HT1080 (cell line): ENCODE measurements around the gene GRK5. TPM values are rescaled to one million over a fixed set of nuclear protein-coding genes. Genes with fewer than 3 reads are reported as not detected.

Source experiments
- DNase-seq: peaks from one replicate; pipeline ENCODE4 v3.0.0-alpha.2; 2015; ENCODE audit warnings: low read depth
- total RNA-seq: library from RNA; depleted of rRNA; stranded (reverse); fragments of >200 nt; shearing (Covaris generic); gene quantifications from 2 replicates; pipeline ENCODE4 v1.2.3, GENCODE V29; 2014

GRK5 gene
- total RNA-seq, 1 experiment from 2014 or later: 11.4 TPM

DNA sequence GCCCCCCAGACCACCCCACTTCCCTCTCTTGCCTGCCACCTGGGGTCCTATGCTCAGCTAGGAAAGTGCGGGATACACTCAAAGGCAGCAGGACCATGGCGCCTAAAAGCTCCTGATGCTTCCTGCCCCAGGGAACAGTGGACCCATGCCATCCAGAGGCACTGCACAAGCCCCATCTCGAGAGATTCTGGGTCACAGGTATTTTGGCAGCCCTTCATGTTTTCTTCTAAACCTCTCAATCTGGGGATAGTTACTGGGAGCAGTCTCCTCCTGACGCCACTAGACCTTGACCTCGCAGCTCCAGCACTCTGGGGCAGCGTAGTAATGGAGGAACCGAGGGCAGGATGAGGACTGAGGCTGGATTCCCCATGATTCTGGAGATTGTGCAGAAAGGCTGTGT, 107.1 kb downstream of the GRK5 start:
- no peak for DNase-seq

DNA sequence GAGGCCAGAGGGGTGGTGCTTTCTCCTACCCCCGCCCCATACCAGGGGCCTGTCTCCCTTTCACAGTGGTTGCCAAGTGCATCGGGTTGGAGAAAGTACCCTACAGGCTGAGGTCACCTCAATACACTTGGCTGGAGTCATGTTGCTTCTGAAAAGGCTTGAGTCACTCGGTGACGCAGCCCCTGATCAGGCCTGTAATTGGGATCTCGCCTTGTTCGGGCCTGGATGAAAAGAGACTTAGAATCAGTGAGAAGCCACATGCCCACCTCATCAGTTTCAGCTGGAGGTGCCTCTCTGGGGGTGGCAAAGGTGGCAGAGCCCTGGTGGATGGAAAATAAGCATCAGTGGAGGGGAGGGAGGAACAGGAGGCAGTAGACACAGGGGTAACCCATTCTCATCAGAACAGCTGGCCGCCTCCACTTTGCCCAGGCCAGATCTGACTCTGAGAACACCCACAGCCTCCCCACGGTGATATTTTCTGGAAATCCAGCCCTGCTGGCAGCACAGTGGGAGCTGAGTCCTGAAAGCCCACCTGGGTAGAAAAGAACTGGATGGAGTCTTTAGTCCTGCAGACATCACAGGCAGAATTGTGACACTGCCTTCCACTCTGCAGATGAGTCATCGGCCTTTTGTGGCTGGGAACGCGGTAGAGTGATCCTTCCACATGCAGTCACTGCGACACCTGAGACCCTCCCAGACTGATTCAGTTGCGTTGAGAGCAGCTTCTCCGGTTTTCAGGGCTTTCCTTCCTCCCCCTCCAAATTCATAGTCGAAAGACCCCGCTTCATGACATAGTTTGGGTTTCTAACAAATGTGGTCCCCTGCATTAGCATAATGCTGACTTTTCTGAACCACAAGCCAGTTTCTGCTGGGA, 108.0 kb downstream of the GRK5 start:
- DNase-seq: peak; percentile 95

- no peak for DNase-seq
Observed at GRCh38 chr10:119316002-119316358, 108.6 kb downstream of the GRK5 start.

- peak; percentile 89 for DNase-seq
Observed at GRCh38 chr10:119316729-119317097, 109.3 kb downstream of the GRK5 start.

DNA sequence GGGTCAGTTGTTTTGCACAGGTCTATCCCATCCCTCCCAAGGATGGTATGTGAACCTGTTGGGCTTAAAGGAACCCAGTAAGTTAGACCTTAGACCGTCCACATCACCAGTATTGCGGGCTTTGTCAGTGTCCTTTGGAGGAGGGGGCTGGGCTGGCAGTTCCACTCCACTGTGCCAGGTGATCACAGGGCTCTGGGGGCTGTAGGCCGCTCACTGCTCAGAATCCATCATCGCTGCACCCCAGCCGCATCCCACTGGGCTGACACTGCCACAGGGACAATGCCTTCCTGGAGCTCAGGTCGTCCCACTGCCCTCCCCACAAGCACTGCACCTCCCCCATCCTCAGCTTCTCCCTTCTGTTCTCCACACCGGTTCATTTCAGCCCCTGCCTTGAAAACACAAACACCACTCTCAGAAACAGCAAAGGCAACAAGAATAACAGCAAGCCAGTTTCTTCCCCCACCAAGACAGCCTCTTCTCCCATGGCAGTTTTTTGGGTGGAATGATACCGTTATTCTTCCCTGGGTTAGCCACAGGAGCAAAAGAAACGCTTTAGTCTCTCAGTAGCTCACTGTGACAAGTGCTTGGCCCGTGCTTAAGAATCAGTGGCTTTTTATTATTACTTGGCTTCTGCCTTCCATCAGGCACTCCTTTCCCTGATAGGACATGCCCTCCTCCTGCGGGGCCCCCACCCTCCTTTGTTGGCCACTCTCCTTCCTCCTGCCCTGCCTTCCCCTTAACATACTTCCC, 111.2 kb downstream of the GRK5 start:
- DNase-seq: no peak

GRCh38 chr10:119319161-119319919, 112.0 kb downstream of the GRK5 start:
- DNase-seq: no peak

GRCh38 chr10:119319920-119320258, 112.5 kb downstream of the GRK5 start:
- DNase-seq: no peak

DNA sequence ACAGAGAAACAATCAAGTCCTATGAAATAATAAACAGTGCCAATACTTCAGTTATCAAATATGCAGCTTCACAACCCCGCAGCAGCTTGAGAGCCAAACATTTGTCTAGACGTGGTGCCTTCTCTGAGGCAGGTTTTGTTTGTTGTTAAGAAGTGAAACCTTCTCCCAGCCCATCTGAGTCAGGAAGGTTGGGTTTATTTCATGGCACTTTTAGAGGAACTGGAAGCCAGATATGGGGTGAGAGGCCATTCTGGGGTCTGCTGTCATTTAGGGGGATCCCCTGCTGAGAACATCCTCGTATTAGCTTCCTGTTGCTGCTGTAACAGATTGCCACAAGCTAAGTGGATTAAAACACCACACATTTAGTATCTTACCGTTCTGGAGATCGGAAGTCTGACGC, 113.6 kb downstream of the GRK5 start:
- DNase-seq: no peak

DNA sequence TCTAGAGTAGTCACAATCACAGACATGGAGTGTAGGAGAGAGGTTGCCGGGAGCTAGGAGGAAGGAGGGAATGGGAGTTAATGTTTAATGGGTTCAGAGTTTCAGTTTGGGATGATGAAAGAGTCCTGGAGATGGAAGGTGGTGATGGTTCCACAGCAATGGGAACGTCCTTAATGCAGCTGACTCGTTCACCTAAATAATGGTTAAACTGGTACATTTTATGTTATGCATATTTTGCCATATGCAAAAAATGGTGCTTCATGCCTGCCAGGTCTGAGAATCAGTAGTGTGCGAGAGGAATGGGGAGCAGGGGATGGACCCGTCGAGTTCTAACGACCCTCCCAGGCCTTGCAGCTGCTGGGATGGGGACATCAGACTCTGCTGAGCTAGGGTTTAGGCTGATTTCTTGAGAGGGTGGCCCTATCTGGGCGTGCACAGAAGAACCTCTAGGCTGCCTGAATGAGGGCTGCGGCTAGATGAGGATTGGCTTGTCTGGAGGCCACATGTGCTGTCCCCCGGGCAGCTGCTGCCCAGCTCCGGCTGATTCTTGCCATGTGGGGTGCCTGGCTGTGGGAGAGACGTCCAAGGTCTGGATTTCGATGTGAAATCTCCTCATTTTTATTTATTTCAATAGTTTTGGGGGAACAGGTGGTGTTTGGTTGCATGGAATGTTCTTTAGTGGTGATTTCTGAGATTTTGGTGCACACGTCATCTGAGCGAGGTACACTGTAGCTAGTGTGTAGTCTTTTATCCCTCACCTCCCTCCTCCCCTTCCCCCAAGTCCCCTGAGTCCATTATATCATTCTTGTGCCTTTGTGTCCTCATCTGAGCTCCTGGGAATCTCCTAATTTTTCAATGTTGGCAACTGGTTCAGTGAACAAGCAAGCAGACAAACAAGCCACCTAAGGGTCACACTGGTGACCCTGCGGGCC, 116.0 kb downstream of the GRK5 start:
- no peak for DNase-seq

DNA sequence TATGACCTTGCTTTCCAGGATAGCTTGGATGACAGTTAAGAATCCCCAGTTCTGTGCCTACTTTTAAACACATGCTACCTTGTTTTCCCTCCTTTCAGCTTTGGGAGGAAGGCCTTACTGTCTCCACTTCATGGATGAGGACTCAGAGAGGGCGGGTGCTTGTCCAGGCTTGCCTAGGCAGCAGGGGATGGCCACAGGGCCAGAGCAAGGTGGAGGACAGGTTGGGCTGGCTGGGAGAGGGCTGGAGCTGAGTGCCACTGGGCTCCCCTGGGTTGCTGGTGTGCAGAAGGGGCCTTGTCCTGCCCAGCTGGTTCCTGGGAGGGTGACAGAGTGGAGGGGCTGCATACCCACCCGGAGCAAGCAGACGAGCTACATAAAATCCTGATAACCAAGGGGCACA, 117.8 kb downstream of the GRK5 start:
- no peak for DNase-seq

DNA sequence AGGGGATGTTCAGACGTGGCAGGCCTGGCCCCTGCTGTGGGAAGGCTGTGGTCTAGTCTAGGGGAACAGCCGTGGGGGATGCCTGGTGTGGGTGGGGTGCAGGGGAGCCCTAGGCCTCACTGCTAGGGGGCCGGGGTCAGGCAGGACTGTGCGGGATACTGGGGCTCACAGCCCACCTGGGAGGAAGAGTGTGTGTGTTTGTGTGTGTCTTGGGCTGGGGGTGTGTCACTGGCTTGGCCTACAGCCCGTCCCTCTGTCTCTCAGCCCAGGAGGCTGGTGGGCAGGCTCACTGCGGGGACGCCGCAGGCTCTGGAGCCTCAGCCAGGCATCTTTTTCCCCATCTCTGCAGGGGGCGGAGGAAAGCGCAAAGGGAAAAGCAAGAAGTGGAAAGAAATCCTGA, 118.8 kb downstream of the GRK5 start:
- DNase-seq: no peak

- DNase-seq: no peak
Observed at GRCh38 chr10:119327096-119327745, 119.8 kb downstream of the GRK5 start.

DNA sequence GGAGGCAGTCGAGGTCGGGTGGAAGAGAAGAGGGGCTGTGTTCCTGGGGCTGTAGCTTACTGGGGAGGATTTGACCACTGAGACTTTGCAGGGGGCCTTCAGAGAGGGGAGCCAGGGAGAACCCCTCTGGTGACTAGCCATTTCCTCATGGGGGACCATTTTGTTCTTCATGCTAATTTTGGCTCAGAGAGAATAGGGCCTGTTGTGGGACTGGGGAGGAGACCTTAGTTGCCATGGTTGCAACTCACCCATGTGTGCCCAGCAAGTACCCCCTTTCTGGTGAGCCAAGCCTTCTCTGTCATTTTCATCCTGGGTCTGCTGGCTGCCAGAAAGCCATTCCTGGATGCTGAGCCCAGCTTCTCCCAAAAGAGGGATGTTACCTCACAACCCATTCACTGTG, 120.9 kb downstream of the GRK5 start:
- DNase-seq: no peak

DNA sequence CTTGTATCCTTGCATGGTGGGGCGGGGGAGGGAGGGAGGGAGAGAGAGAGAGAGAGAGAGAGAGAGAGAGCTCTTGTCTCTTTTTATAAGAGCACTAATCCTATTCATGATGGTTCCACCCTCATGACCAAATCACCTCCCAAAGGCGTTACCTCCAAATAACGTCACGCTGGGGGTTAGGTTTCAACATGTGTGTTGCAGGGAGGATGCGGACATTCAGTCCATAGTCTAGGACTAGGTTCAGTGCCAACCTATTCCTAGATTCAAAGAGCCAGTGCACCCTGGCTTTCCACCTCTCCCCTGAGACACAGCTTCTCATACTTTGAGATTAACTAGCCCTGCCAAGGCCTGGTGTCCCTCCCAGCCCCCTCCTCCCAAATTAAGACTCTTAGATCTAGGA, 123.0 kb downstream of the GRK5 start:
- no peak for DNase-seq

GRCh38 chr10:119331061-119331460, 123.7 kb downstream of the GRK5 start:
- DNase-seq: no peak

DNA sequence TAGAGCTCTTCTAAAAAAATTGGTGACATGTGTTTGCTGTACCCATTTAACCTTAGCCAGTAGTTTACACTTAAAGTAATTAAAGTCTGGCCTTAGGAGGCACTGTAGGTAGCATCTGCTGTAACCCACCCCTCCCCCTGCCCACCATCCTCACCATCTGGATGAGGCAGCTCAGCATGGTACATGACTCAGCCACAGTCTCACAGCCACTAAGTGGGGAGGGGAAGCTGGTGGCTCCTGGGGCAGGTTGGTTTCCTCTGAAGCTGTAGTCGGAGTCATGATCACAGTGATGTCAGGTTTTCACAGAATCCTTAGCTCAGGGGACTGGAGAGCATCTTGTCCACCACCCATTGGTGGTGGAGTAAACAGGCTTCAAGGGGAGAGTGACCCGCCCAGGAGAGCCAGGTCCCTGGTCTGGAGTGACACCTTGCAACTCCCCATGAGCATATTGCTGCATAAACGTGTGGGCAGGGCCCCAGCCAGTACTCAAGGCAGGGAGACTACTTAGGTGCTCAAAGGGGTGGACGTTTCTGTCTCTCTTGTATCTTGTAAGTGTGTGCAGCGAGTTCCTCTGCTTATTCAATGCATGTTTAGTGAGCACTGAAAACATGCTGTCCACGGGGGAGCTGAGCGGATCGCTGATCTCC, 125.9 kb downstream of the GRK5 start:
- DNase-seq: peak; percentile 94

GRCh38 chr10:119335671-119336353, 128.4 kb downstream of the GRK5 start:
- DNase-seq: peak; percentile 38

GRCh38 chr10:119336599-119336998, 129.2 kb downstream of the GRK5 start:
- DNase-seq: no peak

DNA sequence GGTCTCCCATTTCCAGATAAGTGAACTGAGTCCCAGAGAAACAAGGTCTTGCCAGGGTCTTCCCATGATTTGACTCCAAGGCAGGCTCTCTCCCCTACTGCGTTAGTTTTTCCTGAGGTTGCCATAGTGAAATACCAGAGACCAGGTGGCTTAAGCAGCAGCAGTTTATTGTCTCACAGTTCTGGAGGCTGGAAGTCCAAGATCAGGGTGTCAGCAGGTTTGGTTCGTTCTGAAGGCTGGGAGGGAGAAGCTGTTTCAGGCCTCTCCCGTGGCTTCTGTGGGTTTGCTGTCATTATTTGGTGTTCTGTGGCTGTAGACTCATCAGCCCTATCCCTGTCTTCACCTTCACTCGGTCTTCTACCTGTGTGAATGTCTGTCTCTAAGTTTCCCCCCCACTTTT, 129.9 kb downstream of the GRK5 start:
- DNase-seq: no peak
